Astrocyte of the cerebellum (primary cell): ENCODE measurements around the gene TMED6.

Experiments
- DNase-seq: peaks from one replicate; pipeline ENCODE4 v3.0.0-alpha.2; 2011; ENCODE audit warnings: low read depth
- H3K4me3 ChIP-seq: 2 replicates; pipeline ENCODE4 v1.5.1; 2011; ENCODE audit warnings: mild to moderate bottlenecking, low read depth, low read length, moderate library complexity
- CTCF ChIP-seq: IDR thresholded peaks from 2 replicates; pipeline ENCODE4 v1.5.1; 2012; ENCODE audit warnings: low read length, low read depth, moderate library complexity, mild to moderate bottlenecking; ENCODE audit errors: missing control alignments
- in situ Hi-C: cut with HindIII; loops from 2 replicates; pipeline ENCODE4 v1.10.0; 2017; ENCODE audit warnings: low sequenced_read_pairs

TMED6 gene

DNA sequence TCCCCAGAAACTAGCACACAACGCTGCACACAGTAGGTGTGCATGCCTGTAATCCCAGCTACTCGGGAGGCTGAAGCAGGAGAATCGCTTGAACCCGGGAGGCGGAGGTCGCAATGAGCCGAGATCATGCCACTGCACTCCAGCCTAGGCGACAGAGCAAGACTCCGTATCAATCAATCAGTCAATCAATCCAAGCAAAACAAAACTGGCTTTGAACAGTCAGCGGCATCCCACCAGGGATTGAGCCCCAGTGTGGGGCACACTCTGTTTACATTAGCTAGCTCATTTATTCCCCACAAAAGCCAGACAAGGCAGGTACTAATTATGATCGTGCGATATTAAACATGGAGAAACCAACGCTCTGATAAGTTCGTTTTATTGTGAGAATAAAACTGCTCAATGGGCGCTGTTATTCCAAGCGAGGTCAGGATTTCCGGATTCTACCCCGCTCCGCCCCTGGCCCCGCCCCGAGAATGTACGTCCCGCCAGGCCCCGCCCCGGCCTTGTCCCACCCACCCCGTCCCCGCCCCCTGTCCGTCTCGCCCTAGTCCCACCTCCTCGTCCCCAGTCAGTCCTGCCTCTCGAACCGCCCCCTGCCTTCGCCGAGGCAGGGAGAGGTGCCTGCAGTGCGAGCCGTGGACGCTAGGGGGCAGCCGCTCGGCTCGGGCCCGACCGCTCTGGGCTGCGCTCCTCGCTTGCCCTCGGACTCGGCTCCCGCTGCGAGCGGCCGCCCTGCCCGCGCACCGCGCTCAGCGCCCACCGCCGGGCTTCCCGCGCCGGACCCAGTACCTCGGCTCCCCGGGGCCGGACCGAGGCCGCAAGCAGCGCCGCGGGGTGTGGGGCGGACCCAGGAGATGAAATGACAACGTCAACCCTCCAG, 40.7 kb downstream of the TMED6 start, which contains the start of gene VPS4A:
TSS of gene VPS4A (plus strand) at position 698 of the 880 bp plus-strand sequence. CDS start at position 860, 162 bp downstream.
- peak; percentile 88 for DNase-seq
- H3K4me3 ChIP-seq = peak within 1 kb of the TSS; percentile 79
- in situ Hi-C loops = no loop called here
- peak; percentile 73 for TF ChIP-seq CTCF

DNA sequence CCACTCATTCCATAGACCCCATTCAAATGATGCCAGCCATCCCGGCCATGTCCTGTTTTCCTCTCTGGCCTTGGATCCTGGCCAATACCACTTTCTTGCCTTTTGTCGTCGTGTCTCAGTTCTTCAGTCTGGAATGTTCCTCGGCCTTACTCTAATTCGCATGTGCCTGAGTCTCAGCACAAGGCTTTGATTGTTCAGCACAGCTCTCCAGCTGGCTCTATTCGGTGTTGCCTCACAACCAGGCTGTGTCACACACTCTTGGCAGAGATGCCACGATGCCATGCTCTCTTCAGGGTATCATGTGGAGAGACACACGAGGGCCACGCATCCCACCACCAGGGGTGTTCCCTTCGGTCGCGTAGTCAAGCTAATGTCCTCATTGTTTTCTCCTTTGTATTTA, 42.3 kb downstream of the TMED6 start:
- in situ Hi-C loops = no loop called here
- TF ChIP-seq CTCF = no peak
- DNase-seq = no peak

GRCh38 chr16:69307856-69308255, 43.7 kb downstream of the TMED6 start:
- no peak overlapping the region for H3K4me3 ChIP-seq
- in situ Hi-C loops = no loop called here
- TF ChIP-seq CTCF = no peak
- no peak for DNase-seq

More for the DNA sequence above, 42.3 kb downstream of the TMED6 start:
- no peak overlapping the region for H3K4me3 ChIP-seq

GRCh38 chr16:69307091-69307490, 44.5 kb downstream of the TMED6 start:
- in situ Hi-C loops = no loop called here
- no peak for TF ChIP-seq CTCF
- no peak overlapping the region for H3K4me3 ChIP-seq
- no peak for DNase-seq

- H3K4me3 ChIP-seq = no peak overlapping the region
- in situ Hi-C loops = no loop called here
- no peak for TF ChIP-seq CTCF
- DNase-seq = no peak
Measured at GRCh38 chr16:69306031-69306430, 45.6 kb downstream of the TMED6 start.

DNA sequence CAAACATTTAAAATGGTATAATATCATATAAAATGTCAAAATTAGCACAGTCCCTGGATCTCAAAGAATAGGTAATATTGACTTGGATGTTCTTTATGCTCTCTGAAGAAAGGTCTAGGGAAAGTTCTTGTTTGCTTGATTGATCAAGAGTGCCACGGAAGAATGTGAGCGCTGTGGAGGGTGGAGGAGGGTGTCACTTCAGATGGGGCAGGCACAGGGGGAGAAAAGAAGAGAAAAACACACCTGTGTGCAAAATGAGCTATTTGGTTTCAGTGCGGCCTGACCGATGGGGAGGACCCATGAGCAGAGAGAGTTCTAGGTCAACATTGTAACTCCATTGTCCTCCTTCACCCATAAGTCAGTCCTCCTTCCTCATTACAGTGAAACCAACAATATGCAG, 49.3 kb downstream of the TMED6 start:
- H3K4me3 ChIP-seq = no peak overlapping the region
- no peak for TF ChIP-seq CTCF
- in situ Hi-C loops = loop anchor here (5.0 kb wide), 2 partner anchors 60 to 145 kb away; no protein-coding TSS in a partner anchor
- DNase-seq = no peak
